Ovary (tissue), 9 donors: ENCODE results near the gene SETD7. TPM values are rescaled to one million over a fixed set of nuclear protein-coding genes. Genes with fewer than 3 reads are reported as not detected.

ENCODE experiments used
- DNase-seq, 5 donors: peaks; one replicate each; pipeline ENCODE4 v3.0.0-alpha.2; 2019 to 2020
- H3K27ac ChIP-seq, 2 donors: fragments of 200-600 bp; one replicate each; pipeline versions ENCODE4 v1.5.1 to v1.8.0; 2019 to 2022
- H3K27me3 ChIP-seq: fragments of 200-600 bp; one replicate; pipeline ENCODE4 v1.8.0; 2022
- H3K36me3 ChIP-seq: fragments of 200-600 bp; sonication (generic); one replicate; pipeline ENCODE4 v1.5.1; 2019
- H3K4me1 ChIP-seq: one replicate; pipeline ENCODE4 v1.8.1; 2013; ENCODE audit warnings: mild to moderate bottlenecking, moderate library complexity; ENCODE audit not compliant: insufficient read depth
- H3K4me3 ChIP-seq: fragments of 200-600 bp; sonication (generic); one replicate; pipeline ENCODE4 v1.5.1; 2017
- H3K9me3 ChIP-seq, 2 donors: fragments of 200-600 bp in 1 of 2; sonication (generic) in 1 of 2; one replicate each; pipeline versions ENCODE4 v1.5.1 to v1.8.1; 2013 to 2019; ENCODE audit warnings: mild to moderate bottlenecking in 1 of 2, moderate library complexity in 1 of 2
- CTCF ChIP-seq, 3 donors: fragments of 450-650 bp in 2 of 3; fragments of 200-600 bp in 1 of 3; IDR thresholded peaks; one replicate each; pipeline versions ENCODE4 v1.5.1 to v1.8.0; 2016 to 2022; ENCODE audit warnings: antibody characterized with exemption in 3 of 3, mild to moderate bottlenecking in 1 of 3
- EP300 ChIP-seq: sonication (generic); formaldehyde crosslinking; IDR thresholded peaks from one replicate; pipeline ENCODE4 v1.6.1; 2017; ENCODE audit warnings: antibody characterized with exemption
- POLR2A ChIP-seq: fragments of 450-650 bp; IDR thresholded peaks from one replicate; pipeline ENCODE4 v1.6.1; 2017; ENCODE audit warnings: antibody characterized with exemption, mild to moderate bottlenecking, moderate library complexity
- WGBS, 3 donors: extraction: QIAGEN DNeasy Blood & Tissue Kit in 1 of 3; methylation state at CpG; one replicate each; pipeline versions ENCODE4 v1.1.5 to v1.1.7; 2013 to 2017; 5-methylcytosine and 5-hydroxymethylcytosine counted together
- intact Hi-C, 4 donors: fragments of 100-400 bp; cut with DNase I; formaldehyde crosslinking; loops; one replicate each; pipeline versions ENCODE4 v1.11.0 to v1.15.1; 2022 to 2023
- polyA plus RNA-seq, 2 donors: library from polyadenylated mRNA; stranded (reverse); fragments of 200-250 nt in 1 of 2; fragments of 350-450 nt in 1 of 2; fragmentation: Illumina TruSeq in 1 of 2; extraction: RNeasy Lipid Tissue Mini Kit (QIAGEN cat#74804) in 1 of 2; gene quantifications; one replicate each; pipeline ENCODE4 v1.2.3, GENCODE V29; 2013 to 2014
- total RNA-seq, 7 donors: library from RNA; depleted of rRNA in 2 of 7; stranded (reverse); fragments of >200 nt in 2 of 7; fragmentation: NEBNext Ultra II Directional in 3 of 7; extraction: Animal tissue kit (Norgen Biotek cat#: 25700) in 3 of 7; gene quantifications; one replicate each; pipeline versions ENCODE4 v1.1.0 to v1.2.4, GENCODE V29; 2016 to 2023
- donor health status: DM: no; HTN: no; CAD: no; lungs with moderate emphysema.
- donor health status: DM: no; HTN: no; CAD: no.
- donor health status: Bipolar disorder and iron deficiency.
- donor health status: DM: yes; HTN: yes; CAD: no.
- donor health status: DM: no; HTN: no; CAD: no.
- donor health status: DM: yes; HTN: yes; CAD: no.

Gene SETD7
- total and polyA plus RNA-seq, 9 donors = 14.3 to 52.4 (median 32.8) TPM

- H3K36me3 ChIP-seq = no peaks in the 10 kb centered on the region
- 70 to 77% (median 70%) methylated on average over 3 of the region's 3 CpGs for WGBS, 3 donors
- TF ChIP-seq POLR2A (no peak), EP300 (no peak), CTCF (IDR thresholded peaks at IDR 0.05) (no peak)
- no peaks in the 10 kb centered on the region for H3K9me3 ChIP-seq
- no peak for DNase-seq
- no peaks in the 10 kb centered on the region for H3K27me3 ChIP-seq
- no peak overlapping the region for H3K27ac ChIP-seq
- peaks cover 6% of the 10 kb centered on the region for H3K4me1 ChIP-seq
- intact Hi-C loops = loop anchor here in 1 of 4 donors (10.0 kb wide), 1 partner anchor 49 kb away; no protein-coding TSS in a partner anchor
- H3K4me3 ChIP-seq = no peak overlapping the region
These were observed 40.1 kb upstream of the SETD7 start for GRCh38 chr4:139596034-139596683.

GRCh38 chr4:139594591-139595185 lies 38.7 kb upstream of the SETD7 start:
- TF ChIP-seq CTCF (IDR thresholded peaks at IDR 0.05) = no peak
- TF ChIP-seq POLR2A = no peak
- no peak for TF ChIP-seq EP300
- DNase-seq = no peak
- no peaks in the 10 kb centered on the region for H3K27me3 ChIP-seq
- peaks cover 6% of the 10 kb centered on the region for H3K4me1 ChIP-seq
- H3K36me3 ChIP-seq = no peaks in the 10 kb centered on the region
- intact Hi-C loops = loop anchor here in 1 of 4 donors (10.0 kb wide), 1 partner anchor 50 kb away; no protein-coding TSS in a partner anchor
- WGBS, 3 donors = 84 to 92% (median 90%) methylated on average over 5 of the region's 5 CpGs
- H3K9me3 ChIP-seq = no peaks in the 10 kb centered on the region
- H3K4me3 ChIP-seq = no peak overlapping the region
- H3K27ac ChIP-seq = no peak overlapping the region

- no peak overlapping the region for H3K27ac ChIP-seq
- peak in 3 of 5 donors; percentile 25 to 59 (median 28) for DNase-seq
- WGBS, 3 donors = 2 to 31% (median 8%) methylated on average over 4 of the region's 4 CpGs
- H3K4me3 ChIP-seq = no peak overlapping the region
- H3K27me3 ChIP-seq = no peaks in the 10 kb centered on the region
- intact Hi-C loops = loop anchor here in 1 of 4 donors (10.0 kb wide), 1 partner anchor 52 kb away; no protein-coding TSS in a partner anchor
- TF ChIP-seq POLR2A (no peak), CTCF (IDR thresholded peaks at IDR 0.05) (no peak), EP300 (no peak)
- no peaks in the 10 kb centered on the region for H3K9me3 ChIP-seq
- H3K4me1 ChIP-seq = peaks cover 6% of the 10 kb centered on the region
- no peaks in the 10 kb centered on the region for H3K36me3 ChIP-seq
These were observed 37.1 kb upstream of the SETD7 start for GRCh38 chr4:139593091-139593564.

GRCh38 chr4:139589336-139590018 lies 33.5 kb upstream of the SETD7 start:
- H3K4me1 ChIP-seq = peaks cover 6% of the 10 kb centered on the region
- no peak for DNase-seq
- H3K27me3 ChIP-seq = no peaks in the 10 kb centered on the region
- H3K9me3 ChIP-seq = no peaks in the 10 kb centered on the region
- H3K4me3 ChIP-seq = no peak overlapping the region
- H3K27ac ChIP-seq = no peak overlapping the region
- 87 to 96% (median 93%) methylated on average over 1 of the region's 1 CpG for WGBS, 3 donors
- no peaks in the 10 kb centered on the region for H3K36me3 ChIP-seq
- intact Hi-C loops = loop anchor here in 1 of 4 donors (10.0 kb wide), 1 partner anchor 55 kb away; no protein-coding TSS in a partner anchor
- TF ChIP-seq EP300 (no peak), POLR2A (no peak), CTCF (IDR thresholded peaks at IDR 0.05) (no peak)
